ENCODE measurements around the gene CACNG4. TPM values are rescaled to one million over a fixed set of nuclear protein-coding genes. Genes with fewer than 3 reads are reported as not detected.

The CACNG4 gene
- total RNA-seq, 4 donors from 2014 or later = not detected

GRCh38 chr17:66989579-66989978 lies 25.1 kb downstream of the CACNG4 start:
- TF ChIP-seq POLR2A (IDR thresholded peaks at IDR 0.05) (no peak), CTCF (IDR thresholded peaks at IDR 0.05 in 4 of 5, conservative IDR thresholded peaks at IDR 0.05 in 1 of 5) (no peak)
- intact Hi-C loops (cut with DNase I; ENCODE audit: low total_unique reads) = no loop called here
- peaks cover 0 to 3% (median 0%) of the 10 kb centered on the region in 3 donors for H3K27me3 ChIP-seq

GRCh38 chr17:66990047-66990446 lies 25.5 kb downstream of the CACNG4 start:
- no peak for ATAC-seq
- in situ Hi-C loops (cut with MboI; ENCODE audit: low sequenced_read_pairs in 4 of 4) = no loop called here
- intact Hi-C loops (cut with DNase I; ENCODE audit: low total_unique reads) = no loop called here
- H3K27ac ChIP-seq = no peak overlapping the region
- no peaks in the 10 kb centered on the region for H3K4me1 ChIP-seq
- peaks cover 0 to 3% (median 0%) of the 10 kb centered on the region in 3 donors for H3K27me3 ChIP-seq
- H3K9me3 ChIP-seq = no peaks in the 10 kb centered on the region
- no peaks in the 10 kb centered on the region for H3K36me3 ChIP-seq
- TF ChIP-seq POLR2A (IDR thresholded peaks at IDR 0.05) (no peak), CTCF (IDR thresholded peaks at IDR 0.05 in 4 of 5, conservative IDR thresholded peaks at IDR 0.05 in 1 of 5) (no peak)
- no peak overlapping the region for H3K4me3 ChIP-seq
- DNase-seq = no peak

More at GRCh38 chr17:66989579-66989978, 25.1 kb downstream of the CACNG4 start:
- no peak for ATAC-seq
- no peaks in the 10 kb centered on the region for H3K36me3 ChIP-seq
- no peak overlapping the region for H3K27ac ChIP-seq
- no peak for DNase-seq
- H3K4me1 ChIP-seq = no peaks in the 10 kb centered on the region
- H3K4me3 ChIP-seq = no peak overlapping the region
- in situ Hi-C loops (cut with MboI; ENCODE audit: low sequenced_read_pairs in 4 of 4) = no loop called here
- H3K9me3 ChIP-seq = no peaks in the 10 kb centered on the region

GRCh38 chr17:66992911-66993442 lies 28.5 kb downstream of the CACNG4 start:
- Histone ChIP-seq H3K9me3 (no peaks in the 10 kb centered on the region), H3K27ac (no peak overlapping the region), H3K4me3 (no peak overlapping the region), H3K27me3 (peaks cover 0 to 3% (median 0%) of the 10 kb centered on the region in 3 donors), H3K4me1 (no peaks in the 10 kb centered on the region), H3K36me3 (no peaks in the 10 kb centered on the region)
- in situ Hi-C loops (cut with MboI; ENCODE audit: low sequenced_read_pairs in 4 of 4) (no loop called here), intact Hi-C loops (cut with DNase I; ENCODE audit: low total_unique reads) (no loop called here)
- no peak for TF ChIP-seq CTCF (IDR thresholded peaks at IDR 0.05 in 4 of 5, conservative IDR thresholded peaks at IDR 0.05 in 1 of 5)
- no peak for TF ChIP-seq POLR2A (IDR thresholded peaks at IDR 0.05)
- DNase-seq = no peak
- ATAC-seq = no peak

- H3K4me3 ChIP-seq = no peak overlapping the region
- in situ Hi-C loops (cut with MboI; ENCODE audit: low sequenced_read_pairs in 4 of 4) (no loop called here), intact Hi-C loops (cut with DNase I; ENCODE audit: low total_unique reads) (no loop called here)
- no peak overlapping the region for H3K27ac ChIP-seq
- DNase-seq (no peak), ATAC-seq (no peak)
- no peaks in the 10 kb centered on the region for H3K9me3 ChIP-seq
- TF ChIP-seq POLR2A (IDR thresholded peaks at IDR 0.05) (no peak), CTCF (IDR thresholded peaks at IDR 0.05 in 4 of 5, conservative IDR thresholded peaks at IDR 0.05 in 1 of 5) (no peak)
- H3K36me3 ChIP-seq = no peaks in the 10 kb centered on the region
- H3K27me3 ChIP-seq = no peaks in the 10 kb centered on the region
- H3K4me1 ChIP-seq = no peaks in the 10 kb centered on the region
Observed at GRCh38 chr17:66994361-66994760, 29.9 kb downstream of the CACNG4 start.
